K562 (cell line): ENCODE measurements around the gene C21orf58. TPM values are rescaled to one million over a fixed set of nuclear protein-coding genes. Genes with fewer than 3 reads are reported as not detected.

Source experiments
- ATF3 ChIP-seq, 2 experiments: fragments of 450-650 bp in 1 of 2; sonication (generic) in 1 of 2; formaldehyde crosslinking in 1 of 2; IDR thresholded peaks in 1 of 2; conservative IDR thresholded peaks in 1 of 2; 2 replicates each; pipeline versions ENCODE4 v1.6.1 to v1.8.1; 2016 to 2023; ENCODE audit warnings: mild to moderate bottlenecking in 2 of 2, moderate library complexity in 2 of 2, inconsistent platforms in 1 of 2, missing genetic modification reagents in 1 of 2
- CHCHD3 ChIP-seq: fragments of 250-450 bp; sonication (Bioruptor Pico); IDR thresholded peaks from 2 replicates; pipeline ENCODE4 v2.1.2; 2022; ENCODE audit warnings: mild to moderate bottlenecking
- CXXC5 ChIP-seq: fragments of 250-450 bp; sonication (Bioruptor Pico); IDR thresholded peaks from 2 replicates; pipeline ENCODE4 v1.8.0; 2022; ENCODE audit warnings: inconsistent platforms, mild to moderate bottlenecking, moderate library complexity
- ETV6 ChIP-seq, 3 experiments: fragments of 150-350 bp in 1 of 3; sonication (generic) in 1 of 3; formaldehyde crosslinking in 1 of 3; IDR thresholded peaks; 2 replicates each; pipeline versions ENCODE4 v1.6.1 to v1.8.0; 2014 to 2022; ENCODE audit warnings: borderline replicate concordance in 2 of 3, low read depth in 2 of 3, antibody characterized with exemption in 1 of 3, low read length in 1 of 3, mild to moderate bottlenecking in 1 of 3, missing genetic modification reagents in 1 of 3
- FOXA1 ChIP-seq: fragments of 450-650 bp; IDR thresholded peaks from 2 replicates; pipeline ENCODE4 v1.6.1; 2016; ENCODE audit warnings: mild to moderate bottlenecking, borderline replicate concordance
- FOXK2 ChIP-seq, 2 experiments: fragments of 450-650 bp; IDR thresholded peaks in 1 of 2; conservative IDR thresholded peaks in 1 of 2; 2 replicates each; pipeline ENCODE4 v1.6.1; 2016; ENCODE audit warnings: low read depth in 2 of 2, mild to moderate bottlenecking in 1 of 2
- MBD2 ChIP-seq: sonication (generic); IDR thresholded peaks from 2 replicates; pipeline ENCODE4 v1.6.1; 2016; ENCODE audit warnings: low read depth, borderline replicate concordance
- MEIS2 ChIP-seq: fragments of 450-650 bp; IDR thresholded peaks from 2 replicates; pipeline ENCODE4 v1.6.1; 2014; ENCODE audit warnings: mild to moderate bottlenecking; ENCODE audit not compliant: partially characterized antibody
- MXI1 ChIP-seq: IDR thresholded peaks from 2 replicates; pipeline ENCODE4 v1.6.1; 2011; ENCODE audit warnings: low read depth, mild to moderate bottlenecking, improper control_type of control experiment, low read length
- NRF1 ChIP-seq, 2 experiments: fragments of 450-650 bp; IDR thresholded peaks in 1 of 2; conservative IDR thresholded peaks in 1 of 2; 2 replicates each; pipeline ENCODE4 v1.6.1; 2014; ENCODE audit warnings: mild to moderate bottlenecking in 2 of 2
- OTX1 ChIP-seq: fragments of 450-650 bp; formaldehyde crosslinking; IDR thresholded peaks from 2 replicates; pipeline ENCODE4 v1.4.0; 2022; ENCODE audit warnings: mild to moderate bottlenecking
- RBM14 ChIP-seq: fragments of 200-400 bp; formaldehyde crosslinking; IDR thresholded peaks from 2 replicates; pipeline ENCODE4 v1.6.1; 2018; ENCODE audit warnings: low read depth, mild to moderate bottlenecking, low read length, moderate library complexity, borderline replicate concordance; ENCODE audit not compliant: insufficient read depth
- RCOR1 ChIP-seq, 2 experiments: IDR thresholded peaks; 2 replicates each; pipeline ENCODE4 v1.6.1; 2012; ENCODE audit warnings: low read depth in 2 of 2, low read length in 2 of 2, borderline replicate concordance in 1 of 2, improper control_type of control experiment in 1 of 2
- SIN3A ChIP-seq, 2 experiments: fragments of 150-350 bp in 1 of 2; IDR thresholded peaks; 2 replicates each; pipeline ENCODE4 v1.6.1; 2011 to 2016; ENCODE audit warnings: borderline replicate concordance in 2 of 2, low read depth in 2 of 2, low read length in 2 of 2, mild to moderate bottlenecking in 2 of 2, moderate library complexity in 2 of 2; ENCODE audit not compliant: control insufficient read depth in 1 of 2
- TAF1 ChIP-seq: IDR thresholded peaks from 2 replicates; pipeline ENCODE4 v1.6.1; 2011; ENCODE audit warnings: mild to moderate bottlenecking, low read length, moderate library complexity; ENCODE audit not compliant: insufficient read depth, control insufficient read depth, severe bottlenecking; ENCODE audit errors: extremely low read depth
- ZNF408 ChIP-seq: fragments of 250-450 bp; sonication (Bioruptor Pico); IDR thresholded peaks from 2 replicates; pipeline ENCODE4 v1.4.0; 2020; ENCODE audit warnings: low read depth, mild to moderate bottlenecking, moderate library complexity
- ZNF511 ChIP-seq: sonication (generic); formaldehyde crosslinking; IDR thresholded peaks from 2 replicates; pipeline ENCODE4 v1.8.0; 2022; ENCODE audit warnings: mild to moderate bottlenecking, missing genetic modification reagents
- polyA plus RNA-seq, 8 experiments: library from polyadenylated mRNA; depleted of rRNA in 4 of 8; stranded (reverse) in 5 of 8; unstranded in 3 of 8; fragments of >200 nt; fragmentation: Nextera tagmentation in 2 of 8; fragmentation: Illumina TruSeq in 1 of 8; extraction: Ambion mirVana in 2 of 8; extraction: Trizol in 1 of 8; gene quantifications; 2 replicates each; pipeline versions ENCODE4 v1.2.1 to v1.2.3, GENCODE V29; 2011 to 2014; ENCODE audit warnings: inconsistent platforms in 1 of 8, missing spikeins in 1 of 8
- total RNA-seq, 7 experiments: library from RNA; depleted of rRNA in 6 of 7; stranded (reverse); fragments of >200 nt in 6 of 7; fragmentation: Illumina TruSeq in 2 of 7; extraction: Trizol in 2 of 7; gene quantifications; 2 replicates each; pipeline versions ENCODE4 v1.2.1 to v1.2.3, GENCODE V29; 2011 to 2021; ENCODE audit warnings: low replicate concordance in 1 of 7
- TF ChIP-seq, protein P1 (sequence below): fragments of 450-650 bp; IDR thresholded peaks from 2 replicates; pipeline ENCODE4 v1.6.1; 2018; ENCODE audit warnings: mild to moderate bottlenecking, low read depth; ENCODE audit not compliant: partially characterized antibody
- TF ChIP-seq, protein P2 (sequence below): sonication (generic); formaldehyde crosslinking; IDR thresholded peaks from 2 replicates; pipeline ENCODE4 v1.8.1; 2022; ENCODE audit warnings: missing genetic modification reagents

C21orf58 gene
- total and polyA plus RNA-seq, 9 of the 15 experiments (the other 6 are each of a cell fraction or from before 2014, with no cell fraction given) = 1.2 to 30.5 (median 12.4) TPM

DNA sequence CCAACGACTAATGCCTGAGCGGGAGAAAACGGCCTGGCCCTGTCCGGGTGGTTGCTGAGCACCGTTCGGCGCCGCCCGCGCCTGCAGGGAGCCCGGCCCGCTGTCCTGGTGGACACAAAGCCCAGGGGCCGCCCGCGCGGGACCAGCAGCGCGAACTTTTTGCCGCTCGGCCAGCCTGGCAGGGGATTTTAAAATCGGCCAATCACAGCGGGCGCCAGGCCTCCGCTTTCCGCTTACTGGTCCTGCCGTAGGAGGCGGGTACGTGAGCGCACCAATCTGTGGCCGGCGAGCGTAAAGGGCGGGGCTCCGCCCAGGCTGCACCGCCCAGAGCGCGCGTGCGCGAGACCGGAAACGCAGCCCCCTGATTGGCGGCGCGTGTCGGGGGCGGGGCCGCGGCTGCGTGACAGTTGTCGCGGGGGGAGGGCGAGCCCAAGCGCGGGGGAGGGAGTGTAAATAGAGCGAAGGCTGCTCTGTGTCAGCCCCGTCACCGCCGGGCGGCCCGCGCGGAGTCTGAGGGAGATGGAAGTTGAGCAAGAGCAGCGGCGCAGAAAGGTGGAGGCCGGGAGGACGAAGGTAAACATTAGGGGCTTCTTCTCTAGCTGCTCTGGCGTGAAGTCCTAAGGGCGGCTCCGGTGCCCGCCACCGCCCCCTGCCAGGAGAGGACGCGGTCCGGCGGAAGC is at the start of gene C21orf58, which contains the start of gene PCNT (continued):
- peak; percentile 96 for TF ChIP-seq NRF1 (conservative IDR thresholded peaks at IDR 0.05 in 1 of 2, IDR thresholded peaks at IDR 0.05 in 1 of 2)
- peak; percentile 87 for TF ChIP-seq MEIS2
- TF ChIP-seq TAF1 = peak; percentile 91
- TF ChIP-seq CXXC5 (CRISPR knock-in tag) = peak; percentile 73
- TF ChIP-seq ATF3 (IDR thresholded peaks at IDR 0.05) = no peak
- TF ChIP-seq ATF3 (CRISPR knock-in tag; conservative IDR thresholded peaks at IDR 0.05) = peak; percentile 81; the same call in 1 of the 2 replicates
- TF ChIP-seq FOXA1 = 0 out of 2 replicates have a peak, but pooled peaks have one; percentile 63
- peak; percentile 79 to 81; a peak in 3 of 4 replicates for TF ChIP-seq SIN3A (IDR thresholded peaks at IDR 0.05; ENCODE audit: borderline replicate concordance in 2 of 2, control insufficient read depth in 1 of 2, low read depth in 2 of 2, low read length in 2 of 2)
- 0 out of 2 replicates have a peak, but pooled peaks have one; percentile 24 for TF ChIP-seq RBM14
- TF ChIP-seq, protein P1, sequence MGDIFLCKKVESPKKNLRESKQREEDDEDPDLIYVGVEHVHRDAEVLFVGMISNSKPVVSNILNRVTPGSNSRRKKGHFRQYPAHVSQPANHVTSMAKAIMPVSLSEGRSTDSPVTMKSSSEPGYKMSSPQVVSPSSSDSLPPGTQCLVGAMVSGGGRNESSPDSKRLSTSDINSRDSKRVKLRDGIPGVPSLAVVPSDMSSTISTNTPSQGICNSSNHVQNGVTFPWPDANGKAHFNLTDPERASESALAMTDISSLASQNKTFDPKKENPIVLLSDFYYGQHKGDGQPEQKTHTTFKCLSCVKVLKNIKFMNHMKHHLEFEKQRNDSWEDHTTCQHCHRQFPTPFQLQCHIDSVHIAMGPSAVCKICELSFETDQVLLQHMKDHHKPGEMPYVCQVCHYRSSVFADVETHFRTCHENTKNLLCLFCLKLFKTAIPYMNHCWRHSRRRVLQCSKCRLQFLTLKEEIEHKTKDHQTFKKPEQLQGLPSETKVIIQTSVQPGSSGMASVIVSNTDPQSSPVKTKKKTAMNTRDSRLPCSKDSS = no peak
- TF ChIP-seq ZNF511 (CRISPR knock-in tag) = peak; percentile 62; the same call in 1 of the 2 replicates
- TF ChIP-seq FOXK2 (conservative IDR thresholded peaks at IDR 0.05 in 1 of 2, IDR thresholded peaks at IDR 0.05 in 1 of 2; ENCODE audit: low read depth in 2 of 2) = peak; percentile 96 to 98
- no peak for TF ChIP-seq ZNF408 (CRISPR knock-in tag)
- TF ChIP-seq MXI1 = peak; percentile 75
- TF ChIP-seq, protein P2, sequence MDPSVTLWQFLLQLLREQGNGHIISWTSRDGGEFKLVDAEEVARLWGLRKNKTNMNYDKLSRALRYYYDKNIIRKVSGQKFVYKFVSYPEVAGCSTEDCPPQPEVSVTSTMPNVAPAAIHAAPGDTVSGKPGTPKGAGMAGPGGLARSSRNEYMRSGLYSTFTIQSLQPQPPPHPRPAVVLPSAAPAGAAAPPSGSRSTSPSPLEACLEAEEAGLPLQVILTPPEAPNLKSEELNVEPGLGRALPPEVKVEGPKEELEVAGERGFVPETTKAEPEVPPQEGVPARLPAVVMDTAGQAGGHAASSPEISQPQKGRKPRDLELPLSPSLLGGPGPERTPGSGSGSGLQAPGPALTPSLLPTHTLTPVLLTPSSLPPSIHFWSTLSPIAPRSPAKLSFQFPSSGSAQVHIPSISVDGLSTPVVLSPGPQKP (CRISPR knock-in tag) = no peak
- TF ChIP-seq ETV6 (IDR thresholded peaks at IDR 0.05; ENCODE audit: borderline replicate concordance in 1 of 2, low read depth in 2 of 2, low read length in 1 of 2) = 0 out of 4 replicates have a peak, but pooled peaks of 1 of the 2 experiments have one; percentile 11
- TF ChIP-seq ETV6 (CRISPR knock-in tag; IDR thresholded peaks at IDR 0.05; ENCODE audit: borderline replicate concordance) = no peak
- TF ChIP-seq MBD2 = peak; percentile 95
- no peak for TF ChIP-seq RCOR1 (IDR thresholded peaks at IDR 0.05; ENCODE audit: borderline replicate concordance in 1 of 2, low read depth in 2 of 2, low read length in 2 of 2)
- peak; percentile 79; the same call in 1 of the 2 replicates for TF ChIP-seq CHCHD3
- 0 out of 2 replicates have a peak, but pooled peaks have one; percentile 44 for TF ChIP-seq OTX1
